ENCODE results near the gene SYTL4.
A peak's percentile ranks its signal among the peaks of the same experiment; 100 is the strongest.

DNA sequence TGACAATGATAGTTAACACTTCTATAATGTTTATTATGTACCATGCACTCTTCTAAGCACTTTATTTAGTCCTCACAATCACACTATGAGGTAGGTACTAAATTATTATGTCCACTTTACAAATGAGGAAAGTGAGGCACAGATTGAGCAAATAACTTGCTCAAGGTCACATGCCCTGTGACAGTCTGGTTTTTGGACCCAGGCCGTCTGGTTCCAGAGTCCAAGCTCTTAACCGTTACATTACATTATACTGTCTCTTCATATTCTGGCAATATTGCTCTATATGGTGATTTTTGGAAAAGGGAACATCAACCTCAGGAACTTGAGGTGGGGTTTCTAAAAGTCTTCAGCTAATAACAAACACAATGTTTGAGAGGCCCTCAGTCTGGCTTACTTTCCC is 12.8 kb downstream of the SYTL4 start:
- TF ChIP-seq CTCF (IDR thresholded peaks at IDR 0.05; ENCODE audit: low read depth, low read length, missing input control) (no peak), NR2F2 (IDR thresholded peaks at IDR 0.05) (no peak), RAD21 (IDR thresholded peaks at IDR 0.05) (no peak), JUND (IDR thresholded peaks at IDR 0.05) (no peak), SP1 (IDR thresholded peaks at IDR 0.05) (no peak), HNF4A (conservative IDR thresholded peaks at IDR 0.05) (peak; percentile 64 to 78), MAX (IDR thresholded peaks at IDR 0.05) (no peak)
- TF ChIP-seq, protein P1, sequence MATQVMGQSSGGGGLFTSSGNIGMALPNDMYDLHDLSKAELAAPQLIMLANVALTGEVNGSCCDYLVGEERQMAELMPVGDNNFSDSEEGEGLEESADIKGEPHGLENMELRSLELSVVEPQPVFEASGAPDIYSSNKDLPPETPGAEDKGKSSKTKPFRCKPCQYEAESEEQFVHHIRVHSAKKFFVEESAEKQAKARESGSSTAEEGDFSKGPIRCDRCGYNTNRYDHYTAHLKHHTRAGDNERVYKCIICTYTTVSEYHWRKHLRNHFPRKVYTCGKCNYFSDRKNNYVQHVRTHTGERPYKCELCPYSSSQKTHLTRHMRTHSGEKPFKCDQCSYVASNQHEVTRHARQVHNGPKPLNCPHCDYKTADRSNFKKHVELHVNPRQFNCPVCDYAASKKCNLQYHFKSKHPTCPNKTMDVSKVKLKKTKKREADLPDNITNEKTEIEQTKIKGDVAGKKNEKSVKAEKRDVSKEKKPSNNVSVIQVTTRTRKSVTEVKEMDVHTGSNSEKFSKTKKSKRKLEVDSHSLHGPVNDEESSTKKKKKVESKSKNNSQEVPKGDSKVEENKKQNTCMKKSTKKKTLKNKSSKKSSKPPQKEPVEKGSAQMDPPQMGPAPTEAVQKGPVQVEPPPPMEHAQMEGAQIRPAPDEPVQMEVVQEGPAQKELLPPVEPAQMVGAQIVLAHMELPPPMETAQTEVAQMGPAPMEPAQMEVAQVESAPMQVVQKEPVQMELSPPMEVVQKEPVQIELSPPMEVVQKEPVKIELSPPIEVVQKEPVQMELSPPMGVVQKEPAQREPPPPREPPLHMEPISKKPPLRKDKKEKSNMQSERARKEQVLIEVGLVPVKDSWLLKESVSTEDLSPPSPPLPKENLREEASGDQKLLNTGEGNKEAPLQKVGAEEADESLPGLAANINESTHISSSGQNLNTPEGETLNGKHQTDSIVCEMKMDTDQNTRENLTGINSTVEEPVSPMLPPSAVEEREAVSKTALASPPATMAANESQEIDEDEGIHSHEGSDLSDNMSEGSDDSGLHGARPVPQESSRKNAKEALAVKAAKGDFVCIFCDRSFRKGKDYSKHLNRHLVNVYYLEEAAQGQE (IDR thresholded peaks at IDR 0.05) = no peak
